ENCODE data around the gene TANGO2.

TANGO2 gene

GRCh38 chr22:20089226-20089976 lies 68.5 kb downstream of the TANGO2 start:
- no peak for DNase-seq

DNA sequence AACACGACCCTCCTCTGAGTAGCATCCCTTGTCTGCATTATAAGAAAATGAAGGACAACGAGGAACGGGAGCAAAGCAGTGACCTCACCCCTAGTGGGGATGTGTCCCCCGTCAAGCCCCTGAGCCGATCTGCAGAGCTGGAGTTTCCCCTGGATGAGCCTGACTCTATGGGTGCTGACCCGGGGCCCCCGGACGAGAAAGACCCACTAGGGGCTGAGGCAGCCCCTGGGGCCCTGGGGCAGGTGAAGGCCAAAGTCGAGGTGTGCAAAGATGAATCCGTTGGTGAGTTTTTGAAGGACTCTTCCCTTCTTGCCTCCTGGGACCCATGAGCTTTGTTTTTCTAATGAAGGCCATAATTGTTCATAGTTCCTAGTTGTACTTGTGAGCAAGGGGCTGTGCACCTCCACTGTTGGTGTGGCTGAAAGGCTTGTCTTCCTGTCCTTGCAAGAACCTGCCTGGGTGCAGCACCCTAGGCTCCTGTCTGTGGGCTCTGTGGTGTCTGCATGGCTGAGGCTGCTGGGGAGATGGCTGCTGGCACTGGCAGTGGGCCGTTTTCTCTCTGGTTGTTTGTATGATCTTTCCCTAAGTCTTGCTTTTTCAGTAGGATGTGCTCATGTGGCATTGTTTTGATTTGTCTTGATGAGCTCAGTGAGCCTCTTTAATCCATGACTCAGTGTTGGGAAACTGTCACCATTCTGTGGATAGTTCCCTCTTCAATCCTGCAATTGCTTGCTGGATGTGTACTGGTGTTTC lies 69.2 kb downstream of the TANGO2 start:
- DNase-seq: no peak

DNA sequence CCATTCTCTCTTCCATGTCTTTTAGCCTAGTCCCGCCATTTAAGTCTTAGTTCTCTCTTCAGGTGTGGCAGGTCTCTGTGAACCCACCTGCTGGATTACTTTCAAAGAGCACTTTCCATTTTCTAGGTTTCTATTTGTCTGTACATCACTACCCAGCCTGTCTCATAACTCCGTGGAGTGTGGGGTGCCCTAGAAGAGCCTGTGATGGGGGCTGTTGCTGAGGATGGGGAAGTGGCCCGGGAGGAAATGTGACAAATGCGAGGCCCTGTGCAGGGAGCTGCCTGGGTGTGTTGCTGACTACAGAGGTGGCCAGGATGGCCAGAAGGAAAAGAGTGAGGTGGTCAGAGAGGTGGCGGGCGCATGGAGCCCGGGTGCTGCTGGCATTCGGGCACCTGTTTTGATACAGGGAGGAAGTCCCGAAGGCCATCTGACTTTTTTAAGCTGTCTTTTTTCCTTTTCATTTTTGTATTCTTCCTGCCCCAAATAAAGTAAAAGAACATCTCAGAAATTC lies 69.9 kb downstream of the TANGO2 start:
- no peak for DNase-seq

GRCh38 chr22:20091690-20092476 lies 71.0 kb downstream of the TANGO2 start:
- no peak for DNase-seq

GRCh38 chr22:20092477-20092854 lies 71.6 kb downstream of the TANGO2 start:
- DNase-seq: no peak

GRCh38 chr22:20093418-20094196 lies 72.7 kb downstream of the TANGO2 start:
- no peak for DNase-seq

DNA sequence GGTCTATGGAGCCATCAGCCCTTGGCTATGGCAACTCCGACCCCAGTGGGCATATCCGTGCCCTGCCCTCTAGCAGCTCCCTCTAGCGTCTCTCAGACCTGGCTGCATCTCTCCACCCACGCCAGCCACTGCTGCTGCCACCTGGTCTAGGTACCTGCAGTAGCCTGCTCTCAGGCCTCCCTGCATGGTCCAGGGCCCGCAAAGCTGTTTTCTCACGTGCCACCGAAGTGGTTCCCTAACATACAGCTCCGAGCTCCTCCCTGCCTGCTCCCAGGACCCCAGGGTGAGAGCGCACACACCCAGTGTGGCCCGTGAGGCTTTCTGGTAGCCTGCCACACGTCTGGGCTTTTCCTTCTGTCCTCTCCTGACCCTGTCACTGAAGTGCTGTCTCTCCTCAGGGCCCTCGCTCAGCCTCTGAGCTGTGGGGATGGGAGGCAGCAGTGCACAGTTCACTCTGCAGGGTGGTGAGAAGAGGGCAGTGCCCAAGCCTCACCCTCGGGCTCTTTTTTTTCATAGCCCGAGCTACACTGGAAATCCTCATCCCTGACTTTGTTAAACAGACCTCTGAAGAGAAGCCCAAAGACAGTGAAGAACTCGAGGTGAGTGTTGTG lies 73.4 kb downstream of the TANGO2 start:
- DNase-seq: no peak

DNA sequence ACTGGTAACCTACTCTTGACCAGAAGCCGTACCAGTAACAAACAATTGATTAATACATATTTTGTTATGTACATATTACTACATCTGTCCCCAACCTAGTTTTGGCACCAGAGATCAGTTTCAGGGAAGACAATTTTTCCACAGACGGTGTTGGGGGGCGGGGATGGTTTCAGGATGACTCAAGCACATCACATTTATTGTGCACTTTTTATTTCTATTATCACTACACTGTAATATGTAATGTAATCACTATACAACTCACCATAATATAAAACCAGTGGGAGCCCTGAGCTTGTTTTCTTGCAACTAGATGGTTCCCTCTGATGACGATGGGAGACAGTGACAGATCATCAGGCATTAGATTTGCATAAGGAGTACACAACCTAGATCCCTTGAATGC lies 74.6 kb downstream of the TANGO2 start:
- DNase-seq: no peak

GRCh38 chr22:20096574-20097420 lies 75.9 kb downstream of the TANGO2 start:
- no peak for DNase-seq

- no peak for DNase-seq
Measured at GRCh38 chr22:20099099-20099711, 78.3 kb downstream of the TANGO2 start.

GRCh38 chr22:20101638-20102037 lies 80.7 kb downstream of the TANGO2 start:
- no peak for DNase-seq

GRCh38 chr22:20102203-20102780 lies 81.4 kb downstream of the TANGO2 start:
- DNase-seq: no peak

GRCh38 chr22:20105456-20106204 lies 84.7 kb downstream of the TANGO2 start:
- DNase-seq: no peak

DNA sequence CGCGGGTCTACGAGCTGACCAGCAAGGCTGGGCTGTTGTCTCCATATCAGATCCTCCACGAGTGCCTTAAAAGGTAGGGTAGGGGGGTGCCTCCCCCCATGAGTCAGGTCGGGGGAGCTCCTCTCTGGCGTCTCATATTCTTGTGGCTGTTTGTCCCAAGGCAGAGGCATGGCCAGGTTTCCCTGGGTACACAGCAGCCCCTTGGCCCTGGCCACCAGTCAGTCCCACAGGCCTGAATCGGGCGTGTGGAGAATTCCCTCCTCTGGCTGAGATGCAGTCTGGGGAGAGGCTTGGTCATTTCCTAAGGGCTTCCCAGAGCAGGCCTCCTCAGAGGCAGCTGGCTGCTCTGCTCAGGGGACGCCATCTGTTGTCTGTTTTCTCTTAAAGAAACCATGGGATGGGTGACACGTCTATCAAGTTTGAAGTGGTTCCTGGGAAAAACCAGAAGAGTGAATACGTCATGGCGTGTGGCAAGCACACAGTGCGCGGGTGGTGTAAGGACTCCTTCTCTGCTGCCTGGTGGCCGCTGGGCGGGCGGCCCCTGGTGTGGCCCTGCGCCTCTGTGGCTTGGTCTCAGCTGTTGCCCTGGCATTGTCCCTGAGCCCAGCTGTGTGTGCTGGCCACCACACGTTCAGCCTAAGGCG lies 85.4 kb downstream of the TANGO2 start:
- DNase-seq: no peak

DNA sequence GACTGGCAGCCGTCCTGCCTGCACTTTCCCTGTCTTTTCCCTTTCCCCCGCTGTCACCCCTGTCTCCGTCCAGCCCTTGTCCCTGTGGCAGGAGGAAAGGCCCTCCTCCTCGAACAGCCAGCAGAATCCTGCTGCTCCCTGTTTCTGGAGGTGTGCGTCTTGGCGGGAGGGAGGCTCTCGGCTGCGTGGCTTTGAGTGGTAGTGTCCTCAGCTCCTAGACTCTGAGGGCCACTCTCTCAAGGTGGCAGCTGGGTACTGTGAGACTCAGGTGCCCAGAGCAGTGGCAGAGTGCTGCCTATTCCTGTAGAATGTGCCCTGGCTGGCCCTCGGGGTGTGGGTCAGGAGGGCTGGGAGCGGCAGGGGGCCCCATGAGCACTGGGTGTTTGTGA lies 85.9 kb downstream of the TANGO2 start:
- DNase-seq: no peak

DNA sequence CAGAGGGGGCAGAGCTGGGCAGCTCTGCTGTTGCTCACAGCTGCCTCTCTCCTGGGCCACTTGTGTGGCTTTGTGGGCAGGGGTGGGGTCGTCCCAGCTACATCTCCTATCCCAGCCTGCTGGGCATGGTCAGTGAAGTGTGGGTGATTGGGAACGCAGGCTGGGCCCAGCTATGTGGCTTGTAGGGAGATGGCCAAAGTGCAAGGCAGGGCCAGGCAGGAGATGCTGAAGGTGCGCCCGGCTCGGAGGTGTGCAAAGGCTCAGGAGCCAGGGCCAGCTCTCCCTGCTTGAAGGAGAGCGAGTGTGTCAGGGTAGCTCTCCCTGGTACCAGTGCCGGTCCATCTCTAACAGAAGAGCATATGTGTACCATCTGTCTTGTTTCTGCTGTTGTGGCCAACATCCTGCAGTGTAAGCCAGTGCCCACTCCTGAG lies 86.6 kb downstream of the TANGO2 start:
- DNase-seq: no peak

- DNase-seq: no peak
Measured at GRCh38 chr22:20107951-20108756, 87.2 kb downstream of the TANGO2 start.

GRCh38 chr22:20108757-20109230 lies 87.9 kb downstream of the TANGO2 start:
- no peak for DNase-seq

Data from activated CD4-positive, alpha-beta T cell treated with anti-CD3 and anti-CD28 coated beads, Interleukin-2, amount 50 U/mL, for 4 hours (primary cell).